Astrocyte (in vitro differentiated cells and primary cell): ENCODE measurements around the gene TNFRSF4.

Experiments used
- EZH2 ChIP-seq: IDR thresholded peaks from 2 replicates; pipeline ENCODE4 v1.6.1; 2012; ENCODE audit warnings: mild to moderate bottlenecking, low read length, inconsistent platforms; ENCODE audit not compliant: insufficient read depth
- TF ChIP-seq, protein P1 (sequence below): IDR thresholded peaks from 2 replicates; pipeline ENCODE4 v1.5.1; 2011; ENCODE audit warnings: low read depth, mild to moderate bottlenecking, inconsistent platforms, low read length, moderate library complexity; ENCODE audit not compliant: insufficient read depth

DNA sequence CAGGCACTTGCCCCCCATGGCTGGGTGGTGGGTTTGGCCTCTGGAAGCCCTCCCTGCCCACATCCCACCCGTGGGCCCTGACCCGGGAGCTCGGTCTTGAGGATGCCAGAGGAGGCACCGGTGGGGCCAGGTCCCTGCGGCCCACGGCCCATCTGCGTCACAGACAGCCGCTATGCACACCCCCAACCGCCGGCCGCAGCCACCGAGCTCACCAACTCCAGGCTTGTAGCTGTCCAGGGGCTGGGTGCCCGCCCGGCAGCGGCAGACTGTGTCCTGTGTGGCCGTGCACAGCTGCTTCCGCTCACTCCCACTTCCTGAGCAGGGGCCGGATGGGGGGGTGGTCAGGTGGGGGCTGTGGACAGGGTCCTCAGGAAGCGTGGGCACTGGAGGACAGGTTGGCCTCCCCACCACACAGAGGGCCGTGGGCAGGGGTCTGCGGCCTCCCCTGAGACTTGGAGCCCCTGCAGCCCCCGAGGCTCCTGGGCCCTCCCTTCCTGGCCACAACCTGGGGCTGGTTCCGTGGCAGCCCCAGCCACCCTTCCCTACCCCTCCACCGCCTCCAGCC lies 1.1 kb downstream of the TNFRSF4 start:
- TF ChIP-seq, protein P1, sequence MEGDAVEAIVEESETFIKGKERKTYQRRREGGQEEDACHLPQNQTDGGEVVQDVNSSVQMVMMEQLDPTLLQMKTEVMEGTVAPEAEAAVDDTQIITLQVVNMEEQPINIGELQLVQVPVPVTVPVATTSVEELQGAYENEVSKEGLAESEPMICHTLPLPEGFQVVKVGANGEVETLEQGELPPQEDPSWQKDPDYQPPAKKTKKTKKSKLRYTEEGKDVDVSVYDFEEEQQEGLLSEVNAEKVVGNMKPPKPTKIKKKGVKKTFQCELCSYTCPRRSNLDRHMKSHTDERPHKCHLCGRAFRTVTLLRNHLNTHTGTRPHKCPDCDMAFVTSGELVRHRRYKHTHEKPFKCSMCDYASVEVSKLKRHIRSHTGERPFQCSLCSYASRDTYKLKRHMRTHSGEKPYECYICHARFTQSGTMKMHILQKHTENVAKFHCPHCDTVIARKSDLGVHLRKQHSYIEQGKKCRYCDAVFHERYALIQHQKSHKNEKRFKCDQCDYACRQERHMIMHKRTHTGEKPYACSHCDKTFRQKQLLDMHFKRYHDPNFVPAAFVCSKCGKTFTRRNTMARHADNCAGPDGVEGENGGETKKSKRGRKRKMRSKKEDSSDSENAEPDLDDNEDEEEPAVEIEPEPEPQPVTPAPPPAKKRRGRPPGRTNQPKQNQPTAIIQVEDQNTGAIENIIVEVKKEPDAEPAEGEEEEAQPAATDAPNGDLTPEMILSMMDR, result no peak
- TF ChIP-seq EZH2, result no peak
